ENCODE data around the gene TIAM2.

DNA sequence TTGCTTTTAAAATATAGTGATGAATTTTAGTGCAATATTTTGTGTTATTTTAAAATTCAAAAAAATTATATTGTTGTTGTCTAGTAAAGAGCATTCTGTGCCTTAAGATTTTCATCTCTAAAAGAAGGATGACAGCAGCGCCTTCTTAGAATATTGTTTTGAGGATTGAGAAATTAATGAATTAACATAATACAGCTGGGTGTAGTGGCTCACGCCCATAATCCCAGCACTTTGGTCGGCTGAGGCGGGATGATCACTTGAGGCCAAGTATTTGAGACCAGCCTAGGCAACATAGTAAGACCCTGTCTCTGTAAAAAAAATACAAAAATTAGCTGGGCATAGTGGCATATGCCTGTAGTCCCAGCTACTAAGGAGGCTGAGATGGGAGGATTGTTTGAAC lies 6.8 kb downstream of the TIAM2 start:
- no peak for TF ChIP-seq CTCF (IDR thresholded peaks at IDR 0.05)
- TF ChIP-seq EP300 (IDR thresholded peaks at IDR 0.05) = no peak
- no peak for TF ChIP-seq POLR2A (IDR thresholded peaks at IDR 0.05; ENCODE audit: low read depth)
- no peak for TF ChIP-seq POLR2AphosphoS5 (IDR thresholded peaks at IDR 0.05)

Measured in esophagus muscularis mucosa (tissue), 4 donors.